Calu3 (cell line): Measurements from ENCODE around the gene RABGEF1. TPM values are rescaled to one million over a fixed set of nuclear protein-coding genes. Genes with fewer than 3 reads are reported as not detected.
"Not testable (repeated sequence)": the region's sequence is repeated elsewhere in the genome, so short reads cannot be mapped to it uniquely, and the experiment has no call there.

Experiments
- BruUV-seq: library from RNA; stranded (reverse); fragments of 400-500 nt; replicated peaks from 2 replicates; lab custom pipeline; 2021; lab: Mats Ljungman, UMichigan
- CTCF ChIA-PET: fragments of 300-600 bp; sonication (Branson Sonifier 250); formaldehyde crosslinking; loops from one replicate; lab custom pipeline; 2022; ENCODE audit warnings: antibody characterized with exemption; lab: Charles Lee
- DNase-seq: peaks from one replicate; pipeline ENCODE4 v3.0.0; 2022
- H3K27ac Mint-ChIP-seq: one replicate; pipeline ENCODE4 v1.8.0; 2022; ENCODE audit warnings: mixed read lengths; ENCODE audit not compliant: unreplicated experiment
- H3K27me3 Mint-ChIP-seq: one replicate; pipeline ENCODE4 v1.8.0; 2022; ENCODE audit warnings: mixed read lengths; ENCODE audit not compliant: unreplicated experiment
- H3K36me3 Mint-ChIP-seq: one replicate; pipeline ENCODE4 v1.8.0; 2022; ENCODE audit warnings: mild to moderate bottlenecking, moderate library complexity, mixed read lengths; ENCODE audit not compliant: insufficient read depth, unreplicated experiment
- H3K4me1 Mint-ChIP-seq: one replicate; pipeline ENCODE4 v1.8.0; 2022; ENCODE audit warnings: mild to moderate bottlenecking, low read depth, mixed read lengths; ENCODE audit not compliant: unreplicated experiment
- H3K4me3 Mint-ChIP-seq: one replicate; pipeline ENCODE4 v1.8.0; 2022; ENCODE audit warnings: mild to moderate bottlenecking, low read depth, moderate library complexity, mixed read lengths; ENCODE audit not compliant: unreplicated experiment
- H3K9me3 Mint-ChIP-seq: one replicate; pipeline ENCODE4 v1.8.0; 2022; ENCODE audit warnings: low read depth, mixed read lengths; ENCODE audit not compliant: unreplicated experiment
- CTCF ChIP-seq: fragments of 200-600 bp; IDR thresholded peaks from one replicate; pipeline ENCODE4 v1.8.0; 2022; ENCODE audit warnings: antibody characterized with exemption; ENCODE audit not compliant: unreplicated experiment
- intact Hi-C: fragments of 100-400 bp; cut with micrococcal nuclease; formaldehyde crosslinking; loops from one replicate; pipeline ENCODE4 v1.10.0; 2022; ENCODE audit not compliant: unreplicated experiment
- total RNA-seq: library from RNA; stranded (reverse); gene quantifications from 2 replicates; pipeline ENCODE4 v1.2.3, GENCODE V29; 2022

RABGEF1 gene
- total RNA-seq, 1 experiment from 2014 or later, result 12.2 TPM

GRCh38 chr7:66771795-66772194 is 31.3 kb downstream of the RABGEF1 start:
- TF ChIP-seq CTCF, result no peak
- BruUV-seq, result no TSS peak
- no peaks in the 10 kb centered on the region for H3K9me3 Mint-ChIP-seq
- H3K27ac Mint-ChIP-seq, result no peak overlapping the region
- CTCF ChIA-PET, result no interaction called here
- no peak overlapping the region for H3K4me3 Mint-ChIP-seq
- no peak for DNase-seq
- no peaks in the 10 kb centered on the region for H3K4me1 Mint-ChIP-seq
- intact Hi-C loops, result no loop called here
- H3K27me3 Mint-ChIP-seq, result no peaks in the 10 kb centered on the region
- peaks cover 9% of the 10 kb centered on the region for H3K36me3 Mint-ChIP-seq

DNA sequence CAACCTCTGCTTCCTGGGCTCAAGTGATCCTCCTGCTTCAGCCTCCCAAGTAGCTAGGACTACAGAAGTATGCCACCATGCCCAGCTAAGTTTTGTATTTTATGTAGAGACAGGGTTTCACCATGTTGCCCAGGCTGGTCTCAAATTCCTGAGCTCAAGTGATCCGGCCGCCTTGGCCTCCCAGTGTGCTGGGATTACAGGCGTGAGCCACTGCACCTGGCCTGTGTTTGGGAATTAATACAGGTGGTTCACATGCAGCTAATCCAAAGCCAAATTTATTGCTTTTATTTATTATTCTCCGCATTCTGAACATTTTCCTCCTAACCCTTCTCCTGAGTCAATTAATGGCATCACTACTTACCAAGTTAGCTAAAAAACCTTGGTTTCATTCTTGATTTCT is 33.2 kb downstream of the RABGEF1 start:
- H3K36me3 Mint-ChIP-seq, CTCF ChIA-PET, H3K4me3 Mint-ChIP-seq, H3K27me3 Mint-ChIP-seq, BruUV-seq, H3K9me3 Mint-ChIP-seq, H3K4me1 Mint-ChIP-seq, intact Hi-C loops, H3K27ac Mint-ChIP-seq, DNase-seq: not testable (repeated sequence)

- H3K4me3 Mint-ChIP-seq, H3K27ac Mint-ChIP-seq, DNase-seq, CTCF ChIA-PET, H3K27me3 Mint-ChIP-seq, H3K4me1 Mint-ChIP-seq, BruUV-seq, H3K36me3 Mint-ChIP-seq, H3K9me3 Mint-ChIP-seq, intact Hi-C loops: not testable (repeated sequence)
These were observed 35.9 kb downstream of the RABGEF1 start for GRCh38 chr7:66776383-66776782.

DNA sequence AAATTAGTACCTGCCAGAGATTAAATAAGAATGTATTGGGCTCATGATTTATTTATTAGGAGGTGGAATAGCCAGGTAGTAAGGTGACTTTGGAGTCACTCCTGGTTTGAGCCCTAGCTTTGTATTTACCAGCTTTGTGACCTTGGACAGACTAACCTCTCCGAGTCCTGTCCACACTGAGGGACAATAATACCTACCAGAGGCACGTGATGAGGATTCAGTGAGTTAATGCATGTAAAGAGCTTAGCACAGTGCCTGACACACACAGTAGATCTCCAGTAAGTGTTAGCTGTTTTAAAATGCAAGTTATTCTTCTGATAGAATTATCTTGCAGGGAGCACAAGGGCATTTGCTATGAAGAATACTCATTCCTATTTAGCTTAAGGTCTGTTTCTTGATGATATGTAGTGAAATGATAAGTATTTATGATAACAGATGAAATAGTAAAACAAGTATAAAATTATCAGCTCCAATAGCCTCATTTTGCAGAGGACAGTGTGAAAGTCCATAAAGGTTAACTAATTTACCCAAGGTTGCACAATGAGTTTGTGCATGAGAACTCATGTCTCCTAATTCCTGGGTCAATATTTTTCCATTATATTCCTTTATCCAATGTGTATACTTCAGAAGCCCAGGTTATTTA is 36.4 kb downstream of the RABGEF1 start:
- intact Hi-C loops, result no loop called here

DNA sequence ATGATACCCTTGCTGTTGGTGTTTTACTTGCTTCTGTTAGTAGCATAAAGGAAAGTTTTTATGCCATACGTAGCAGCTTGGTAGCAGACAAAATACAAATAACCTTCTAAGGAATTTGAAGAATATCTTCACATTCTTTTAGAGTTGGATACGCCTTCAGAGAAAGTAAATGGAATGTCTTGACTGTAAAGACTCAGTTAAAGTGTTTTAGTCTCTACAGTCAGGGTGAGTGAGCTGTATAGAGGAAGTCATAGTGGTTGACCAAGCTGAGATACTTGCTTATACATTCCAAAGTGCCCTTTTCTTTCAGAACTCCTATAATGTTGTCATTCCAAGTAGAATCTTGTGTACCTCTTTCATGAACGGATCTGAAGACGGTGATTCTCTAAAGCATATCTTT is 37.7 kb downstream of the RABGEF1 start:
- intact Hi-C loops, result no loop called here
- no TSS peak for BruUV-seq
- no peak for DNase-seq
- Mint-ChIP-seq H3K4me1 (no peaks in the 10 kb centered on the region), H3K9me3 (no peaks in the 10 kb centered on the region), H3K4me3 (no peak overlapping the region), H3K27ac (no peak overlapping the region), H3K36me3 (peaks cover 6% of the 10 kb centered on the region), H3K27me3 (no peaks in the 10 kb centered on the region)
- CTCF ChIA-PET, result no interaction called here
- no peak for TF ChIP-seq CTCF

More for the DNA sequence above, 36.4 kb downstream of the RABGEF1 start:
- TF ChIP-seq CTCF, result no peak
- no TSS peak for BruUV-seq
- CTCF ChIA-PET, result no interaction called here
- Mint-ChIP-seq H3K4me1 (no peaks in the 10 kb centered on the region), H3K27ac (no peak overlapping the region), H3K36me3 (peaks cover 6% of the 10 kb centered on the region), H3K9me3 (no peaks in the 10 kb centered on the region), H3K4me3 (no peak overlapping the region), H3K27me3 (no peaks in the 10 kb centered on the region)
- no peak for DNase-seq
